RPMI8226 (cell line): ENCODE results near the gene TMEM271.
"Not testable (repeated sequence)": the region's sequence is repeated elsewhere in the genome, so short reads cannot be mapped to it uniquely, and the experiment has no call there.

Source experiments
- DNase-seq: peaks from one replicate; pipeline ENCODE4 v3.0.0-alpha.2; 2015

Gene TMEM271

GRCh38 chr4:560731-561291 is 15.3 kb downstream of the TMEM271 start:
- DNase-seq = no peak

GRCh38 chr4:560061-560460 is 16.0 kb downstream of the TMEM271 start:
- no peak for DNase-seq

GRCh38 chr4:555566-556275 is 20.4 kb downstream of the TMEM271 start:
- no peak for DNase-seq

- DNase-seq = not testable (repeated sequence)
Measured at GRCh38 chr4:554793-555320, 21.2 kb downstream of the TMEM271 start.

GRCh38 chr4:552019-552418 is 24.1 kb downstream of the TMEM271 start:
- DNase-seq = no peak

- DNase-seq = not testable (repeated sequence)
Measured at GRCh38 chr4:550268-550667, 25.8 kb downstream of the TMEM271 start.

- DNase-seq = no peak
Measured at GRCh38 chr4:548976-549375, 27.1 kb downstream of the TMEM271 start.

GRCh38 chr4:545612-546011 is 30.5 kb downstream of the TMEM271 start:
- no peak for DNase-seq

- no peak for DNase-seq
Measured at GRCh38 chr4:544386-545105, 31.5 kb downstream of the TMEM271 start.

- DNase-seq = no peak
Measured at GRCh38 chr4:541271-541670, 34.8 kb downstream of the TMEM271 start.

GRCh38 chr4:538542-539142 is 37.5 kb downstream of the TMEM271 start:
- no peak for DNase-seq

GRCh38 chr4:537436-538264 is 38.4 kb downstream of the TMEM271 start:
- DNase-seq = no peak

- DNase-seq = no peak
Measured at GRCh38 chr4:536351-536972, 39.6 kb downstream of the TMEM271 start.

GRCh38 chr4:535924-536281 is 40.2 kb downstream of the TMEM271 start:
- no peak for DNase-seq

GRCh38 chr4:535181-535923 is 40.7 kb downstream of the TMEM271 start:
- no peak for DNase-seq

GRCh38 chr4:534576-535151 is 41.4 kb downstream of the TMEM271 start:
- DNase-seq = no peak

GRCh38 chr4:534101-534575 is 42.0 kb downstream of the TMEM271 start:
- no peak for DNase-seq

- no peak for DNase-seq
Measured at GRCh38 chr4:533318-534100, 42.6 kb downstream of the TMEM271 start.

- no peak for DNase-seq
Measured at GRCh38 chr4:532588-533317, 43.3 kb downstream of the TMEM271 start.
